ENCODE measurements around the gene TOX2.

The TOX2 gene

DNA sequence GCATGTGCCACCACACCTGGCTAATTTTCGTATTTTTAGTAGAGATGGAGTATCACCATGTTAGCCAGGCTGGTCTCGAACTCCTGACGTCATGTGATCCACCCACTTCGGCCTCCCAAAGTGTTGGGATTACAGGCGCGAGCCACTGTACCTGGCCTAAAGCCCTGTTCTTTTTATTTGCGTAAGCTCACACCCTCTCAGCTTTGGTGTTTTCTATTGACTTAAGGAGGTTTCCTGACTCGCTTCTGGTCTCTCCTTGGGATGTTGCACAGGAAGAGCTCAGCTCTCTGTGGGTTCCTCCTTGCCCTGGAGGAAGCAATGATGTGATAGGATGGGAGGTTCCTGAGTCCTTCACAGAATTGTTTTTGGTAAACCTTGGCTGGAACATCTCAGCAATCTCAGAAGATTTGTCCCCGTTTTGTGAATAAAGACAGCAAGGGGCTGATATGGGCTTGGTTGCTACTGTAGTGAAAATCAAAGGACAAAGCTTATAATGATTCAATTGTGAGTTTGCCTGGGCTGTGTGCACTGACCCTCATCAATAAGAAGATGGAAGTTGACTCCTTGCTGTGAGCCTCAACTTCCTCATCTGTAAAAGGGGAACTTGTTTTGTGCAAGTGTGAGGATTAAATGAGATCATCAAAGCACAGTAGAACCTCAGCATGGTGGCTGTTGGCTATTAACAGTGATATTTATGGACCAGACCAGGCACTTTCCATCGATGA, 27.0 kb downstream of the TOX2 start:
- DNase-seq = no peak

DNA sequence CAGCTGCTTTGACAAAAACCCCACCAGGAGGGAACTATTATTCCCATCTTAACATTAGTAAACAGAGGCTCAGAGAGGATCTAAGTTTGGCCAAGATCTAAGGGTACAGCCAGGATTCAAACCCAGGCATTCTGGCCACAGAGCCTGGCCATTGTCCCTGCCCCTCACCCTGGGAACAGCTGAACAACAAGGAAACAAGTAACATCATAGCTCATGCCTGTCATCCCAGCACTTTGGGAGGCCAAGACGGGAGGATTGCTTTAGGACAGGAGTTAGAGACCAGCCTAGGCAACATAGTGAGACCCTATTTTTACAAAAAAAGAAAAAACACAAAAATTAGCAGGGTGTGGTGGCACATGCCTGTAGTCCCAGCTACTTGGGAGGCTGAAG, 27.5 kb downstream of the TOX2 start:
- DNase-seq = no peak

DNA sequence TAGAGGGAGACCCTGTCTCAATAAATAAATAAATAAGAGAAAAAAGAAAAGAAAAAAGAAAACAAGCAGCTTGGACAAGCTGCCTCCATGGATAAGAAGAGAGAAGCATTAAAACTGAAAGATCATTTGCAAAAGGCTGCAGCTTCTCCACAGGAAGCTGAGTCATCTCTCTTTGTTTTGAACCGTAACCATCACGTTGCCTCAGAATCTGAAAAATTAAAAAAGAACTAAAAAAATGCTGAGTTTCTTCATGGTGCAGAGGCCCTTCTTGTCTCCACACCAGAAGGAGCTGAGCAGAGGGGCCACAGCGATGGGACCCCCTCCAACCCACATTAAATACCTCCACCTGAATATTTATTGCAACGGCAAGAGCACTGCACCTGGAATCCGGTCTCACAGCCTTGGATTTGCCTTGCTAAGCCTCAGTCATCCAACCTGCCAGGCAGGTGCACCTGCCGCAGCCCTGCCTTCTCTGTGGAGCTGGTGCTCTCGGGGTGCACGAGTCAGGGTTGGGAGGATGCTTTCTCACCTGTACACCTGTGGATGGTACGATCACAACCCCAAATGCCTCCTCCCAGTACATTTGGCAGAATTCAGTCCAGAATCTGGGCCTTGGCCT, 28.1 kb downstream of the TOX2 start:
- no peak for DNase-seq

DNA sequence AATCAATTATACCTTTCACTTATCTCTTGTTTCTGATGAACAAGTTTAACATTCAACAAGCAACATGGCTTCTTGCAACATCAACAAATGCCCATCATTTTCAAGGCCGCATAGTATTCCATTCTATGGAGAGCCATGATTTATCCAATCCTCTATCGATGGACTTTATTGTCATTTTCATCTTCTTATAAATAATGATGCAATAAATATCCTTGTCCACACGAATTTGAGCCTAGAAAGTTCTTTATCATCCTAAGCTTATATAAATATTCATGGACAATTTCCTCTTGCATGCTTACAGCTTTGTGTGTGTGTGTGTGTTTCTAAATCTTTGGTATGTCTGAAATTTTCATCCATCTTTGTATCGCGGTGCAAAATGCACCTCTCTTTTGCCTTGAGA, 29.1 kb downstream of the TOX2 start:
- DNase-seq = no peak

DNA sequence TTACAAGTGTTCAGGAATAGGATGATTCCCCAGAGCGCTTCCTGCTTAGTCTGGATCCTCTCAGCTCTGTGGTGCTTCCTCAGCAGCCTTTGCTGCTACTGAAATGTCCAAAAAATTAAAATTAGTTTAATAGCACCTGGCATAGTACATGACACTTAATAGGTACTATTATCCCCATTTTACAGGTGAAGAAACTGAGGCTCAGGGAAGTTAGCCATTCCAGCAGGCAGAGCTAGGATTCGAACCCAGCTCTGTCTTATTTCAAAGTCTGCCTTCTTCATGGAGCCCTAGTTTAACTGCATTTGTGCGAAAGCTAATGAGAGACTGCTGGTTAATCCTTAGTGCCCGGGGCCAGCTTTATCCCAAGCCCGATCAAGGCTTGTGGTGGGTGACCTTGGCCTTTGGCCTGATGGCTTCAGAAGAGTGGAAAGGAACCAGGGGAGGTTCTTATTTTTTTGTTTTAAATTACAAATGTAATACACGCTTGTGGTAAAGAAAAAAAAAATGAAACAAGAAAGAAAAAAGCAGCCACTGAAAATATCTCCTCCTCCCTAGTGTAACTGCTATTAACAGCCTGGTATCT, 30.1 kb downstream of the TOX2 start:
- DNase-seq = no peak

DNA sequence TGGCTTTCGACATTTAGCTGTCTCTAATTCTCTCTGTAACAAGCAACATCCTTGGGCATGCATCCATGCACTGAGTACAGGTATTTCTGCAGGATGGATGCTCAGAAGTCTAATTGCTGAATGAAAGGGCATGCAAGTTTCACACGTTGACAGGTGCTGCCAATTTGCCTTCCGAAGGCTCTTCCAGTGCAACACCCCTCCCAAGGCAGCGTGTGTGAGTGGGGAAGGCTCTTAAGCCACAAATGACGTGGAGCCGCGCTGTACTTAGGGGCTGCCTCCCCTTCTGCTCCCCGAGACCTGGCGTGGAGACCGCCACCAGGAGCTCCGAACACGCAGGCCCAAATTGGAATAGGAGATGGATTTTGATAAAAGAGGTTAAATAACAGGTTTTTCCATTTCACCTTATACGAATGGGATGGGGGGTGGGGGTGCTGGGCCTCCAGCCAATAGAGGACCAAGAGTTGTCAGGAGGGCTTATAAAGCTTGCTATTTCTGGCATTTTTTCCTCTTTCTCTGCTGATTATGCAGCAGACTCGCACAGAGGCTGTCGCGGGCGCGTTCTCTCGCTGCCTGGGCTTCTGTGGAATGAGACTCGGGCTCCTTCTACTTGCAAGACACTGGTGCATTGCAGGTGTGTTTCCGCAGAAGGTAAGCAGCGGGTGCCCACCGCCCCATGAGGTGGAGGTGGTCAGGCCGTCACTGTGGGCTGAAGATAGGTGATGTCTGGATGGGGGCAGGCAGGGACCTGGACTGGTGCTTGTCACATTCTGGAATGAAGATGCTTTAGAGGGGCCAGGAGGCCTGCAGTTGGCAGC, 30.9 kb downstream of the TOX2 start:
- no peak for DNase-seq

DNA sequence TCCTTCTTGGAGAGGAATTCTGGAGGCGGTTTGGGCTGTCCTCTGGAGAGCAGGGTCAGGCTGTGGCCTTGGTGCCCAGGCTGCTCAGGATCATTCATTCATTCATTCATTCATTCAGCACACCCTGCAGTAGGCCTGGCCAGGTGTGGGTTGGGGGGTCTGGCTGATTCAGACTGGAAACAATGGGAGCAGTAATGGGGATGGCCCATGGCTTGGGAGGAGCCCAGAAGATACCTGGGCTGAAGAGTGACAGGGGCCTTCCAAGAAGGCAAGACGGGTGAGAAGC, 31.5 kb downstream of the TOX2 start:
- no peak for DNase-seq

DNA sequence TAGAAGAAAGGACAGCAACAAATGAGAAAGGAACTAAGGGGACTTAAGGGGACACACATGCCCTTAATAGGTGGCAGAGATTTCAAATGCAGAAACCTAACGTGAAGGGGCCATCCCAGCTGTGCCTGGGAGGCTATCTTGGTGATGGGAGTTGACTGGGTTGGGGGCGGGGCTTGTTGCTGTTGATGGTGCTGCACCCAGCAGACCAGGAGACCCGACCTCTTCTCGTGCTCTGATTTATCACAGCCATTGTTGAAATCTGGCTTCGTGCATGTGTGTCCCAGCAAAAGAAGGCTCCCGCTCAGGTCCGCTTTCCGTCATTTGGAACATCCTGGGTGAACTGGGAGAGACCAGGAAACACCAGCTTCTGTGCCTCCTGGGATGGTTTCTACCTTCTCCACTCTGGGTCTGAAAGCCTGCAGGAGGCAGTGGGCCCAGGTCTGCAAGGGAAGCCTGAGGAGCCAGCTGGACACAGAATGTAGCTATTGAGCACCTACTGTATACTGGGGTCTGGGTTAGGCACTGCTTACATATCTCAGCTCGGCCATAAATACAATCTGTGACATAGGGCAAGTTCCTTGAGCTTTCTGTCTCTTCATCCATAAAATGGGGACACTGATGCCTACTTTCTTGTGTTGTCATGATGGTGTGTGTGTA, 32.1 kb downstream of the TOX2 start:
- no peak for DNase-seq

DNA sequence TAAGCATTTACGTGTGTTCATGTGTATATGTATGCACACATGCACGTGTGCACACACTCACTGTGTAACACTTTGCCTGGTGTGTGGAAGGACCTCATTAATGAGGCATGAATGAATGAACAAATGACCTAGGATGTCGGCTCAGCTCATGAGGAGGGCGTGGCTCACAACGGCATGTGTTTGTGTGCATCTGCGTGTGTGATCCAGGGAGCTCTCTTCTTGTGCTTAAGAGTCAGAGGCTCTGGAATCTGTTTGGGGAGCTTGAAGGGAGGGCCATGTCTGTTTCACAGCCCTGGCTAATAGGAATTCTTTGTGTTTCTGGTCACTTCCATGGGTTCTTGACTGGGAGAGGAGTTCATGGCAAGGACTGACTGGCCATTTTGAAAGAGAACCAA, 32.7 kb downstream of the TOX2 start:
- no peak for DNase-seq

DNA sequence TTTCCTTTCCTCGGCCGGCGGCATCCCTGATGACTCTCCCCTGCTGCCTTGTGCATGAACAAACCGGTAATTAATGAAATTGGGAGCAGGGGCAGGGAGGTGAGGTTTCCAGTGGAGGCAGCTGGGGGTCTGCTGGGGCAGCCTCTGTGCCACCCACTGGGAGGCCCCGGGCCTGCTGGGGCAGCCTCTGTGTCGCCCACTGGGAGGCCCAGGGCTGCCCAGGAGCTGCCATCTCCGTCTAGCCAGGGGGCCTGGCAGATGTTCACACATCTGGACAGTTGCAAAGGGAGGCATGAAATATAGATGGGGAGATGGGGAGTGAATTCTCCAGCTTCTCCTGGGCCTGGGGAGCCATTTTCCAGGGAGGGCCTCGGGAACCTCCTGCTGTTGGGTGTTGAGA, 33.8 kb downstream of the TOX2 start:
- DNase-seq = no peak

DNA sequence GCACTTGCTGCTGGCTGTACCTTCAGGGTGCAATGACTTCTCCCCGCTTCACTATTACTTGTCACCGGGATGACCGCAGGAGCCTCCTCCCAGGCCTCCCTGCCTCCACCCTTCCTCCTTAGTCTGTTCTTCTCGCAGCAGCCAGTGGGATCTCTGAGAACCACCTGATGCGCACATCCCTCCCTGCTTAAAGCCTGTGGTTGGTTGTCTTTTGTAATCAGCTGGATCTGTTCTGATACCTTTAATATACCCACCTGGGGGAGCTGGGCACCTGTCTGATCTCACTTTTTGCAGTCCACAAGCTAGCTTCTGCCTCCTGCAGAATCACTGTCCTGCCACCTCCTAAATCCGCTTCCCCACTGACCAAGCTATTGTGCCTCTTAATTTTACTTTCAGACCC, 34.6 kb downstream of the TOX2 start:
- no peak for DNase-seq

DNA sequence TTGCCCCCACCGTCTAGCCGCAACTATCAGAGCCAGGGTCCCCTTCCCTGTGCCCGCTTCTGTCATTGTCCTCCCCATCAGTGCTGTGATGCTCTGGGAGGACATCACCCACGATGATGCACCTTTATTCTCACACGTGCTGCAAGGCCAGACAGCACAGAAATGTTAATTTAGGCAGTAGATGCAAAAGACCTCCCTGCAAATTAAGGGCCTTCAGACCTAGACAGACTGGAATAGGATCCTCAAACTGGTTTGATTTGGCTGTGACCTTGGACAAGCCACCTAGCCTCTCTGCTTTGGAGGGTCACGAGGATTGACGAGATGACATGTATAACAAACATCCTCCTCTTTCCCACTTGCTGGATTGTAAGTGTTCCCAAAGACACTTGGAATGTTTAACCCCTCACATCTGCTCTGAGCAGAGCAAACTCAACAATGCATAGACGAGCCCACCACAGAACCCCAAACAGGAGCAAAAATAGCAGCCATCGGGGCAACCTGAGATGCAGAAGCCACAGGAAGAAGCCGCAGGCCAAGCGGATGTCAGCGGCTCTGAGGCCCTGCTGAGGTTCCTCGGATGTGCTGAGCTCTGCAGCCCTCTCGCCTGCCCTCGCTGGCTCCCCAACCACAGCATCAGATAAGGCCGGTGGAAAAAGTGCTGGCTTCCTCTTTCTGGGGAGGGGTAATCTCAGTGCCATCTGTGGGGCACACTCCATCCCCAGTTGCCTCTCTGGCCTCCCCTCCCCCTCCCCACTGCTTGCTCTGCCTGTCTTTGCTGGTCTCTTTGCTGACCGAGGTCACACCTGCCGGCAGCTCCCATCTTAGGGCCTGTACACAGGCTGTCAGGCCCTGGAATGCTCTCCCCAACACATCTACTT, 35.3 kb downstream of the TOX2 start:
- DNase-seq = no peak

DNA sequence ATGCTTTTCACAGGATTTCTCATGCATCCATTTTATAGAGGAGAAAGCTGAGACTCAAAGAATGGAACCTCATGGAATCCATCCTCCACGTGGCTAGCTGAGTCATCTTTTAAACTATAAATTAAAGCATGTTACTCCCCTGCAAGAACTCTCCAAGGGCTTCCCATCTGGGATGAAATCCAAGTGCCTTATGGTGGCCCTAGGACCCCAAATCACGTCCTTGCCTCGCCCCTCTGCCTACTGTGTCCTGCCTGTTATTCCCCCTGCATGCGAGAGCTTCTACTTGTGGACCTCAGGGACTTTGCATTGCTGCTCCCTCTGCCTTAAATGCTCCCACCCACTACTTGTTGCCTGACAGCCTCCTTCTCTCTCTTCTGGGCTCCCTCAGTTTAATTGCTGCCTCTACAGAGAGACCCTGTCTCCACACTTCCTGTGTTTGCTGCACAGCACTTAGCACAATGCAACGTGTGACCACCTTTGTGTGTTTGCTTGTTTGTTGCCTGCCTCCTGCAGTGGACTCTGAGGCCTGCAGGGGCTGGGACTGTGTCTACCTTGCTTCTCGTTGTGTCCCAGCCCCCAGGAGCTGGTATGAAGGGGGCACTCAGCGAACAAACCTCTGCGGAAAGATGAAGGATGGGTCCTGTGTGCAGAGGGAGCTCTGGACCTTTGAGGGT, 39.4 kb downstream of the TOX2 start:
- no peak for DNase-seq

DNA sequence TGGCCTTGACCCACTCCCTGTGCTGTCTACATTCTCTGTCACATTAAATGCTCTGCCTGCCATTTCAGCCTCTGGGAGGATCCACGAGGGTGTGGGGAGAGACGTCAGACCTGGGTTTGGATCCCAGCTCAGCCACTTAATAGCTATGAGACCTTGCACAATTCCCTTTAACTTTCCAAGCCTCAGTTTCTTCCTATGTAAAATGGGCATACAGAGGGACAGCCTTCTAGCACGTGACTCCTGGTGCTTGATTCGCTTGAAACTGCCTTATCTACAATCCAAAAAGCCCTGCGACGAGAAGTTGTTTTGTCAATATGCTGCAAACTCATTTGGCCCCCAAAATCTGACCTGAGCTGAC, 40.0 kb downstream of the TOX2 start:
- no peak for DNase-seq

DNA sequence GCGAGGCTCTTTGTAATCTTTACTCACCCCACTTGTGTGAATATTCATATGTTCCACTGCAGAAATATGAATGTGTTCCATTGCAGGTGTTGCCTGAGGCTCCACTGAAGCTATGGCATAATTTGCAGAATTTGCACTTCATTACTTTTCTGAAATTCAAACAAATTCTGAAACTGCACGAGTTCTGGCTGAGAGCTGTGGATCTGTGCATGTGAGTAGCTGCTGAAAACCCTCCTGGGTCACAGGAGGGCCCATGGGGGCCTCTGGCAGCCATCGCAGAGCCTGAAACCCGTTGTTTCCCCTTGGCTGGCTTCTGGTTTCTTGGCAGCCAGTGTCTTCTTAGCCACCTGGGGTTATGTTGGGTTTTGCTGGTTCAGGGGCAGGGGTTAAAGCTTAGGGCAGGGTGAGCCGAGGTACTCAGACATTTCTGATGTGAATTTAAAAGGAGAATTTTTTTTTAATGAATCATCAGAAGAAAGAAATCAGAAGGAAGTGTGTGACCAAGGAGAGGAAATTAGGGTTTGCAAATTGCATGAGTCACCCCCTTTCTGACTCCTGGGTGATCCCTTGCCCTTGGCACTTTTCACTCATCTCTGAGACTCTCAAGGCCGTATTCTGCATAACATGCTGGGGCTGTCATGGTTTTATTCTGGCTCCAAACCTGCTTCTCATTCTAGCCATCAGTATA, 40.6 kb downstream of the TOX2 start:
- peak; percentile 48 for DNase-seq

DNA sequence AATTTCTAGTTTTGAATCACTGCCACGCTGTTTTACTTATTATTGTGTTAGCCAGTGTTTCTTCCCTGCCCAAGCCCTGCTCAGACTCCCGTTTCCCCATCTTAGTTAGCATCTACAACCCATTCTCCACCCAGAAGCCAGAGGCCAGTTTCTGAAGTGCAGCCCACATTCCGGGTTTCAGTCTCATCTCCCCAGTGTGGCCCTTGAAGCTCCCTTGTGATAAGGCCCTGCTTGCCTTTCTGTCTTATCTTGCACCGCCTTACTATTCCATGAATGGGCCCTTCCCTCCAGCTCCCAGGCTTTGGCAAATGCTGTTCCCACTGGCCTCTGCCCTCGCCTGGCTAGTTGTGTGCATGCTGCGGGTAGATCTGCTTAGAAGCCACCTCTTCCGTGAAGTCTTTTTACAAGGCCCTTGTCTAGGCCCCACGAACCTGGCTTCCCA, 41.1 kb downstream of the TOX2 start:
- no peak for DNase-seq

DNA sequence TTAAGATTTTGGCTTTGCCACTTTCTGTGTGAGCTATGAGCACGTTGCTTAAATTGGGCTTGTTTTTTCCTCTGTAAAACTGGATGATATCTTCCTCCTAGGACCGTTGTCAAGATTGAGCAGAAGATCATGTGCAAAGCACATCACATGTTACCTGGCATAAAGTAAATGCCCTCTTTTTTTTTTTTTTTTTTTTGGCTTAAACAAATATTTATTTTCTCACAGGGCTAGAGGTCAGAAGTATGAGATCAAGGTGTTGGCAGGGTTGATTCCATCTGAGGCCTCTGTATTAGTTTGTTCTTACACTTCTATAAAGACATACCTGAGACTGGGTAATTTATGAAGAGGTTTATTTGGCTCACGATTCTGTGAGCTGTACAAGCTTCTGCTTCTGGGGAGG, 42.7 kb downstream of the TOX2 start:
- no peak for DNase-seq

DNA sequence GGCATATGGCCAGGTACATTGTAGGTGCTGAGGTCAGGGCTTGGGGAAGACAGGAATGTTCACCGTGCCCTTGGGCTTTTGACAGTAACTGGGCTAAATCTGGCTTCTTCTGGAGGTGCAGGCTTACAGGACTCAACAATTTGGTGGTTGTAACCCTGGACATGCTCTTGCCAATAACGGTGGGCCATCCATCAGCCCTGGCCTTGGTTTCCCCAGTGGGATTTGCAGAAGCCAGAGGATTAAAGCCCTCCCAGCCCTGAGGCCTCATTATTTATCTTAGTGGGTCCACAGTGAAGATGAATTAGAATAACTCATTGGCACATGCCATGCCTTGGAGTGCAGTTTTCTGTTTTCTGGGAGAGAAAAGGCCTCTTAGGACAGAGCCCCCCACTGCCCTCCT, 44.0 kb downstream of the TOX2 start:
- no peak for DNase-seq

DNA sequence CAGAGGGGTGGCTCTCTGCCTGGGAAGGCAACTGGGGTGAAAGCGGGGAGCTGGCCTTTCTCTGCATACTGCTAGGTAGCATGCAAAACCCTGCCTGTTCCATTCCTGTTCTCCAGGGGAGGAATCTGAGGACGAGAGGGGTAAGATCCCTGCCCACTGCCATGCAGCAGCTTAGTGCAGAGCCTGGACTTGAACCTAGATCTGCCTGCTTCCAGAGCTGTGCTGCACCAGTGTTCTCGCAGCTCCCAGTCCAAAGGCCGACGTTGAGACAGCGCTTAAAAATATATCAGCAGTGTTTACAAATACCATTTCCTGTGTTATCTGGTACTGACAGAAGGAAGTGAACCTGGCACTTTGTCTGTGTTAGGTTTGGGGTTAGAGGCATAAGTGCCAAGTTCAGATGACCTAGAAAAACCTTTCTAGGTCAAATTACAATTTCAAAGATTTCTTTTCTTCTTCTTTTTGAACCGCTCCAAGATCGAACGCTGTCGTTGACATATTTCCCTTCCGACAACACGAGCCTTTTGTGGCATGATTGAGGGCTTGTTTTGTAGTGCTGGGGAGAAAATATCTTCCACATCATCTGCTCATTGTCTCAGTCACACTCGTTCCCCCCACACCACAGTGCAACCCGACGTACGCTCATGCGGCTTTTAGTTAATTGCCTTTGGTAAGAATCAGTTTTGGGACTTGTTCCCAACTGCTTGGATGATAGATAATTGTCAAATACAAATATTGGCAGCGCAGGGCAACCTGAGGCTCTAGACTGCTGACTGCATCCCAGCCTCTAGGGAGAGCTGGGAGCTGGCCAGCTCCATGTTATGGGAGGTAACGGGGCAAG, 44.6 kb downstream of the TOX2 start:
- no peak for DNase-seq

DNA sequence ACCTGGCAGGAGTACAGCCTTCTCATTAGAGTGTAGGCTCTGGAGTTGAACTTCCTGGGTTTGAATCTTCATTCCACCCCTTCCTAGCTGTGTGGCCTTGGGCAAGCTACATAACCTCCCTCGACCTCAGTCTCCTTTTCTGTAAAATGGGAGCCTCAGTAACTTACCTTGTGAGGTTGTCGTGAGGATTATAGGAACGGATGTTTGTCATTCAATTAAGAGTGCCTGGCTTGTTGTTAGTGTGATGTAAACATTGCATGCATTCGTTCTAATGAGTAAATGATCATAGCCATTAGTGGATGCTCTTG, 45.2 kb downstream of the TOX2 start:
- no peak for DNase-seq

DNA sequence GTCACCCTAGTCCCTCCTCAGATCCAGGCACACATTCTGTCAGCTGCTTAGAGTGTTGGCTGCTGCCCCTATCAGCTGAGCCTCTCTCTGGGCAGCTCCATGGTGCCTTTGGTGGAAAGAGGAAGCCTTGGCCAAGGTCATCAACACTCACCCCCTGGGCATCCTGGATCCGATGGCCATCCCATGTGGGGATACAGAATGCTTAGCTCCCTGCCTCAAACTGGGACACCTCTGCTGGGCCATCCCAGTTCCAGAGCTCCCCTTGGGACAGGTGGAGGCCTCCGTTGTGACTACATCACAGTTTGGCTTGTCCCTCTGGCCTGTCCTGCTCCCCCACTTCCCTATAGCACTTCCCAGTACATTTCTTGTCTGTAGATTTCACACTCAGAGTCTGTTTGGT, 45.6 kb downstream of the TOX2 start:
- DNase-seq = no peak

All from right hindlimb (tissue), 1 donor.